ENCODE measurements around the gene RETREG1. TPM values are rescaled to one million over a fixed set of nuclear protein-coding genes. Genes with fewer than 3 reads are reported as not detected.

Gene RETREG1
- total and polyA plus RNA-seq, 2 of the 13 experiments (the other 11 are each of a cell fraction or from before 2014, with no cell fraction given): 0.07 TPM; not detected in 1

DNA sequence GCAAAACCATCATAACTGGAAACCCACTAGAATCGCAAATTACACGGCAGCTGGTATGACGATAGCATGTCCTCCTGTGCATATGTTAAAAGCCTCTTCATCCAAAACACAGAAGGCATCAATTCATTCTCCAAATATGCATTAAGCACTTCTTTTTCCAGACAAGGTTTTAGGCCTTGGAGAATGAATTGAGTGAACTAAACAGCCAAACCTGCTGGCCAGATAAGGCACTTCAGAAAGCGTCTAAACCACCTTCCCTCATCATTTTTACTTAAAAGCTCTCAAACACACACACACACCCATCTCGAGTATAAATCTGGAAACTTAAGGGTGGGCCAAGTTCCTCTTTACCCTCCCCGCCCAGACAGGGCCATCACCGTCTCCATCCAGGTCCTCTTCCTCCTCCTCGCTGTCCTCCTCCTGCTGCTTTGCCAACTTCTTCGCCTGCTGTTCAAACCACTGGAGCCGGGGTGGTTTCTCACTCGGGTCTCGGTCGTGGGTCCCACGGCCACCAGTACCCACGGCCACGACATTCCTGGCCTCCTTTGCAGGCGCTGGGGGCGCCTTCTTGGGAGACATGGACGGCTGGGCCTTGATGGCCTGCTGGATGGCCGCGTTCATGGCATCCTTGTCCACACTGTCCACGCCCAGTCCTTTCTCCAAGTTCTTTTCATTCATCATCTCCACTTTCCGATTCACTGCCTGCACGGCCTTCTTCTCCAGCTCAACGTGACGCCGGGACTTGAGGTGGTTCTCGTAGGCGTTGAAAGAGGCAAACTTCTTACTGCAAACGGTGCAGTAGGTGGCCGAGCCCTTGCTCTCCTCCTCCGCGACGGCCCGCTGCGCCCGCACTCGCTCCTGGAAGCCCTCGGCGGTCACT lies 151.9 kb downstream of the RETREG1 start (continued):
- TF ChIP-seq, protein P1, sequence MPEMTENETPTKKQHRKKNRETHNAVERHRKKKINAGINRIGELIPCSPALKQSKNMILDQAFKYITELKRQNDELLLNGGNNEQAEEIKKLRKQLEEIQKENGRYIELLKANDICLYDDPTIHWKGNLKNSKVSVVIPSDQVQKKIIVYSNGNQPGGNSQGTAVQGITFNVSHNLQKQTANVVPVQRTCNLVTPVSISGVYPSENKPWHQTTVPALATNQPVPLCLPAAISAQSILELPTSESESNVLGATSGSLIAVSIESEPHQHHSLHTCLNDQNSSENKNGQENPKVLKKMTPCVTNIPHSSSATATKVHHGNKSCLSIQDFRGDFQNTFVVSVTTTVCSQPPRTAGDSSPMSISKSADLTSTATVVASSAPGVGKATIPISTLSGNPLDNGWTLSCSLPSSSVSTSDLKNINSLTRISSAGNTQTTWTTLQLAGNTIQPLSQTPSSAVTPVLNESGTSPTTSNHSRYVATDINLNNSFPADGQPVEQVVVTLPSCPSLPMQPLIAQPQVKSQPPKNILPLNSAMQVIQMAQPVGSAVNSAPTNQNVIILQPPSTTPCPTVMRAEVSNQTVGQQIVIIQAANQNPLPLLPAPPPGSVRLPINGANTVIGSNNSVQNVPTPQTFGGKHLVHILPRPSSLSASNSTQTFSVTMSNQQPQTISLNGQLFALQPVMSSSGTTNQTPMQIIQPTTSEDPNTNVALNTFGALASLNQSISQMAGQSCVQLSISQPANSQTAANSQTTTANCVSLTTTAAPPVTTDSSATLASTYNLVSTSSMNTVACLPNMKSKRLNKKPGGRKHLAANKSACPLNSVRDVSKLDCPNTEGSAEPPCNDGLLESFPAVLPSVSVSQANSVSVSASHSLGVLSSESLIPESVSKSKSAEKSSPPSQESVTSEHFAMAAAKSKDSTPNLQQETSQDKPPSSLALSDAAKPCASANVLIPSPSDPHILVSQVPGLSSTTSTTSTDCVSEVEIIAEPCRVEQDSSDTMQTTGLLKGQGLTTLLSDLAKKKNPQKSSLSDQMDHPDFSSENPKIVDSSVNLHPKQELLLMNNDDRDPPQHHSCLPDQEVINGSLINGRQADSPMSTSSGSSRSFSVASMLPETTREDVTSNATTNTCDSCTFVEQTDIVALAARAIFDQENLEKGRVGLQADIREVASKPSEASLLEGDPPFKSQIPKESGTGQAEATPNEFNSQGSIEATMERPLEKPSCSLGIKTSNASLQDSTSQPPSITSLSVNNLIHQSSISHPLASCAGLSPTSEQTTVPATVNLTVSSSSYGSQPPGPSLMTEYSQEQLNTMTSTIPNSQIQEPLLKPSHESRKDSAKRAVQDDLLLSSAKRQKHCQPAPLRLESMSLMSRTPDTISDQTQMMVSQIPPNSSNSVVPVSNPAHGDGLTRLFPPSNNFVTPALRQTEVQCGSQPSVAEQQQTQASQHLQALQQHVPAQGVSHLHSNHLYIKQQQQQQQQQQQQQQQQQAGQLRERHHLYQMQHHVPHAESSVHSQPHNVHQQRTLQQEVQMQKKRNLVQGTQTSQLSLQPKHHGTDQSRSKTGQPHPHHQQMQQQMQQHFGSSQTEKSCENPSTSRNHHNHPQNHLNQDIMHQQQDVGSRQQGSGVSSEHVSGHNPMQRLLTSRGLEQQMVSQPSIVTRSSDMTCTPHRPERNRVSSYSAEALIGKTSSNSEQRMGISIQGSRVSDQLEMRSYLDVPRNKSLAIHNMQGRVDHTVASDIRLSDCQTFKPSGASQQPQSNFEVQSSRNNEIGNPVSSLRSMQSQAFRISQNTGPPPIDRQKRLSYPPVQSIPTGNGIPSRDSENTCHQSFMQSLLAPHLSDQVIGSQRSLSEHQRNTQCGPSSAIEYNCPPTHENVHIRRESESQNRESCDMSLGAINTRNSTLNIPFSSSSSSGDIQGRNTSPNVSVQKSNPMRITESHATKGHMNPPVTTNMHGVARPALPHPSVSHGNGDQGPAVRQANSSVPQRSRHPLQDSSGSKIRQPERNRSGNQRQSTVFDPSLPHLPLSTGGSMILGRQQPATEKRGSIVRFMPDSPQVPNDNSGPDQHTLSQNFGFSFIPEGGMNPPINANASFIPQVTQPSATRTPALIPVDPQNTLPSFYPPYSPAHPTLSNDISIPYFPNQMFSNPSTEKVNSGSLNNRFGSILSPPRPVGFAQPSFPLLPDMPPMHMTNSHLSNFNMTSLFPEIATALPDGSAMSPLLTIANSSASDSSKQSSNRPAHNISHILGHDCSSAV (CRISPR knock-in tag; IDR thresholded peaks at IDR 0.05; ENCODE audit: borderline replicate concordance): no peak
- TF ChIP-seq TGIF2 (CRISPR knock-in tag; IDR thresholded peaks at IDR 0.05): no peak
- no peak for TF ChIP-seq ZNF747 (CRISPR knock-in tag; IDR thresholded peaks at IDR 0.05; ENCODE audit: borderline replicate concordance)
- no peak for TF ChIP-seq CBX5 (CRISPR knock-in tag; IDR thresholded peaks at IDR 0.05; ENCODE audit: borderline replicate concordance)
- 0 out of 2 replicates have a peak, but pooled peaks have one; percentile 75 for TF ChIP-seq ZNF383 (CRISPR knock-in tag; IDR thresholded peaks at IDR 0.05; ENCODE audit: borderline replicate concordance)
- TF ChIP-seq, protein P2, sequence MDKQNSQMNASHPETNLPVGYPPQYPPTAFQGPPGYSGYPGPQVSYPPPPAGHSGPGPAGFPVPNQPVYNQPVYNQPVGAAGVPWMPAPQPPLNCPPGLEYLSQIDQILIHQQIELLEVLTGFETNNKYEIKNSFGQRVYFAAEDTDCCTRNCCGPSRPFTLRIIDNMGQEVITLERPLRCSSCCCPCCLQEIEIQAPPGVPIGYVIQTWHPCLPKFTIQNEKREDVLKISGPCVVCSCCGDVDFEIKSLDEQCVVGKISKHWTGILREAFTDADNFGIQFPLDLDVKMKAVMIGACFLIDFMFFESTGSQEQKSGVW (CRISPR knock-in tag; IDR thresholded peaks at IDR 0.05; ENCODE audit: borderline replicate concordance): no peak
- TF ChIP-seq HOXA9 (CRISPR knock-in tag; IDR thresholded peaks at IDR 0.05; ENCODE audit: borderline replicate concordance): 0 out of 2 replicates have a peak, but pooled peaks have one; percentile 11
- TF ChIP-seq ZZZ3 (CRISPR knock-in tag; IDR thresholded peaks at IDR 0.05; ENCODE audit: borderline replicate concordance): no peak
- no peak for TF ChIP-seq BHLHE40 (IDR thresholded peaks at IDR 0.05; ENCODE audit: low read length)
- TF ChIP-seq ZNF841 (CRISPR knock-in tag; IDR thresholded peaks at IDR 0.05; ENCODE audit: borderline replicate concordance): no peak
- TF ChIP-seq, protein P3, sequence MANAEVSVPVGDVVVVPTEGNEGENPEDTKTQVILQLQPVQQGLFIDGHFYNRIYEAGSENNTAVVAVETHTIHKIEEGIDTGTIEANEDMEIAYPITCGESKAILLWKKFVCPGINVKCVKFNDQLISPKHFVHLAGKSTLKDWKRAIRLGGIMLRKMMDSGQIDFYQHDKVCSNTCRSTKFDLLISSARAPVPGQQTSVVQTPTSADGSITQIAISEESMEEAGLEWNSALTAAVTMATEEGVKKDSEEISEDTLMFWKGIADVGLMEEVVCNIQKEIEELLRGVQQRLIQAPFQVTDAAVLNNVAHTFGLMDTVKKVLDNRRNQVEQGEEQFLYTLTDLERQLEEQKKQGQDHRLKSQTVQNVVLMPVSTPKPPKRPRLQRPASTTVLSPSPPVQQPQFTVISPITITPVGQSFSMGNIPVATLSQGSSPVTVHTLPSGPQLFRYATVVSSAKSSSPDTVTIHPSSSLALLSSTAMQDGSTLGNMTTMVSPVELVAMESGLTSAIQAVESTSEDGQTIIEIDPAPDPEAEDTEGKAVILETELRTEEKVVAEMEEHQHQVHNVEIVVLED (CRISPR knock-in tag; IDR thresholded peaks at IDR 0.05; ENCODE audit: borderline replicate concordance): no peak
- TF ChIP-seq, protein P4, sequence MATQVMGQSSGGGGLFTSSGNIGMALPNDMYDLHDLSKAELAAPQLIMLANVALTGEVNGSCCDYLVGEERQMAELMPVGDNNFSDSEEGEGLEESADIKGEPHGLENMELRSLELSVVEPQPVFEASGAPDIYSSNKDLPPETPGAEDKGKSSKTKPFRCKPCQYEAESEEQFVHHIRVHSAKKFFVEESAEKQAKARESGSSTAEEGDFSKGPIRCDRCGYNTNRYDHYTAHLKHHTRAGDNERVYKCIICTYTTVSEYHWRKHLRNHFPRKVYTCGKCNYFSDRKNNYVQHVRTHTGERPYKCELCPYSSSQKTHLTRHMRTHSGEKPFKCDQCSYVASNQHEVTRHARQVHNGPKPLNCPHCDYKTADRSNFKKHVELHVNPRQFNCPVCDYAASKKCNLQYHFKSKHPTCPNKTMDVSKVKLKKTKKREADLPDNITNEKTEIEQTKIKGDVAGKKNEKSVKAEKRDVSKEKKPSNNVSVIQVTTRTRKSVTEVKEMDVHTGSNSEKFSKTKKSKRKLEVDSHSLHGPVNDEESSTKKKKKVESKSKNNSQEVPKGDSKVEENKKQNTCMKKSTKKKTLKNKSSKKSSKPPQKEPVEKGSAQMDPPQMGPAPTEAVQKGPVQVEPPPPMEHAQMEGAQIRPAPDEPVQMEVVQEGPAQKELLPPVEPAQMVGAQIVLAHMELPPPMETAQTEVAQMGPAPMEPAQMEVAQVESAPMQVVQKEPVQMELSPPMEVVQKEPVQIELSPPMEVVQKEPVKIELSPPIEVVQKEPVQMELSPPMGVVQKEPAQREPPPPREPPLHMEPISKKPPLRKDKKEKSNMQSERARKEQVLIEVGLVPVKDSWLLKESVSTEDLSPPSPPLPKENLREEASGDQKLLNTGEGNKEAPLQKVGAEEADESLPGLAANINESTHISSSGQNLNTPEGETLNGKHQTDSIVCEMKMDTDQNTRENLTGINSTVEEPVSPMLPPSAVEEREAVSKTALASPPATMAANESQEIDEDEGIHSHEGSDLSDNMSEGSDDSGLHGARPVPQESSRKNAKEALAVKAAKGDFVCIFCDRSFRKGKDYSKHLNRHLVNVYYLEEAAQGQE (IDR thresholded peaks at IDR 0.05; ENCODE audit: borderline replicate concordance in 1 of 2, low read depth in 1 of 2, low read length in 2 of 2): no peak

Data from HepG2 (cell line).